GM10266 (cell line): ENCODE results near the gene GRIK4.

ENCODE experiments used
- DNase-seq: peaks from one replicate; pipeline ENCODE4 v3.0.0; 2012; ENCODE audit errors: extremely low spot score
- CTCF ChIP-seq: IDR thresholded peaks from 2 replicates; pipeline ENCODE4 v1.5.1; 2012; ENCODE audit warnings: mild to moderate bottlenecking, low read depth; ENCODE audit not compliant: control insufficient read depth, insufficient read depth; ENCODE audit errors: missing control alignments

The GRIK4 gene

GRCh38 chr11:120839846-120840402 lies 328.4 kb downstream of the GRIK4 start:
- TF ChIP-seq CTCF, result no peak
- no peak for DNase-seq

- TF ChIP-seq CTCF, result no peak
- no peak for DNase-seq
Observed at GRCh38 chr11:120840661-120841060, 329.1 kb downstream of the GRIK4 start.

GRCh38 chr11:120841074-120841473 lies 329.5 kb downstream of the GRIK4 start:
- no peak for DNase-seq
- TF ChIP-seq CTCF, result no peak

GRCh38 chr11:120842195-120842594 lies 330.6 kb downstream of the GRIK4 start:
- TF ChIP-seq CTCF, result no peak
- DNase-seq, result no peak

GRCh38 chr11:120853435-120853834 lies 341.9 kb downstream of the GRIK4 start:
- no peak for DNase-seq

GRCh38 chr11:120854988-120855387 lies 343.4 kb downstream of the GRIK4 start:
- no peak for DNase-seq
- TF ChIP-seq CTCF, result no peak

More at GRCh38 chr11:120853435-120853834, 341.9 kb downstream of the GRIK4 start:
- TF ChIP-seq CTCF, result no peak

GRCh38 chr11:120857508-120857907 lies 346.0 kb downstream of the GRIK4 start:
- no peak for DNase-seq
- no peak for TF ChIP-seq CTCF
